ENCODE results near the gene ABAT.

- TF ChIP-seq CTCF (conservative IDR thresholded peaks at IDR 0.05; ENCODE audit: low read depth, low read length): no peak
- no peak for TF ChIP-seq EZH2 (IDR thresholded peaks at IDR 0.05; ENCODE audit: borderline replicate concordance, low read depth, low read length, poor library complexity, severe bottlenecking)
Measured at GRCh38 chr16:8665529-8665928, 8.9 kb upstream of the ABAT start.
